ENCODE results near the gene IAH1.

DNA sequence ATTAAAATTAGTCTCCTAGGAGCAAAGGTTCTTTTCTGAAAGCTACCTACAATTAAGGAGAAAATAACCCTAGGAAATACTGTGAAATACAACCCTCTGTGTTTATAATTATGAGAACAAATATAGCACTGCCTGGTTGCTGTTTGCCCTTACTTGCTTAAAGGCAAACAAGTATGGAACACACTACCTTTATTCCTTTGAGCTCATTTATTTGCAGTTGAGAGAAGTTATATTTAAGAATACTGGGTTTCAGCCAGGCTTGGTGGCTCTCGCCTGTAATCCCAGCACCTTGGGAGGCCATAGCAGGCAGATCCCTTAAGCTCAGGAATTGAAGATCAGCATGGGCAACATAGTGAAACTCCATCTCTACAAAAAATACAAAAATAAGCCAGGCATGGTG, 23.1 kb upstream of the IAH1 start:
- TF ChIP-seq CTCF (IDR thresholded peaks at IDR 0.05) (no peak), POLR2A (IDR thresholded peaks at IDR 0.05) (no peak)
